Panc1 (cell line): ENCODE results near the gene SLC34A3.

Experiments used
- CTCF ChIP-seq: fragments of 450-650 bp; IDR thresholded peaks from 2 replicates; pipeline ENCODE4 v1.5.1; 2017; ENCODE audit warnings: mild to moderate bottlenecking
- POLR2AphosphoS5 ChIP-seq: IDR thresholded peaks from 2 replicates; pipeline ENCODE4 v1.6.1; 2012; ENCODE audit warnings: mild to moderate bottlenecking, low read depth, low read length, moderate library complexity
- SIN3A ChIP-seq: IDR thresholded peaks from 2 replicates; pipeline ENCODE4 v1.6.1; 2012; ENCODE audit warnings: low read depth, mild to moderate bottlenecking, low read length, moderate library complexity, borderline replicate concordance; ENCODE audit not compliant: insufficient read depth

- TF ChIP-seq CTCF (no peak), POLR2AphosphoS5 (no peak), SIN3A (no peak)
Measured at GRCh38 chr9:137181680-137182079, 49.0 kb upstream of the SLC34A3 start.
